HCT116 (cell line): ENCODE results near the gene KCNH3.

ENCODE experiments used
- ATF3 ChIP-seq: IDR thresholded peaks from 2 replicates; pipeline ENCODE4 v1.6.1; 2012
- EGR1 ChIP-seq: IDR thresholded peaks from 2 replicates; pipeline ENCODE4 v1.6.1; 2012; ENCODE audit warnings: low read depth
- EZH2 ChIP-seq: fragments of 200-600 bp; sonication (generic); IDR thresholded peaks from 2 replicates; pipeline ENCODE4 v1.6.1; 2017; ENCODE audit warnings: antibody characterized with exemption, mixed run types
- EZH2phosphoT487 ChIP-seq: fragments of 200-600 bp; IDR thresholded peaks from 2 replicates; pipeline ENCODE4 v1.6.1; 2018; ENCODE audit warnings: antibody characterized with exemption, borderline replicate concordance
- POLR2A ChIP-seq: IDR thresholded peaks from 2 replicates; pipeline ENCODE4 v1.7.0; 2011; ENCODE audit warnings: borderline replicate concordance; ENCODE audit not compliant: insufficient read depth, insufficient read length; ENCODE audit errors: extremely low read depth
- POLR2AphosphoS5 ChIP-seq: IDR thresholded peaks from 2 replicates; pipeline ENCODE4 v1.6.1; 2011; ENCODE audit warnings: mild to moderate bottlenecking, low read depth, low read length, moderate library complexity
- SP1 ChIP-seq: IDR thresholded peaks from 2 replicates; pipeline ENCODE4 v1.6.1; 2012; ENCODE audit warnings: low read depth
- YY1 ChIP-seq: IDR thresholded peaks from 2 replicates; pipeline ENCODE4 v1.6.1; 2011; ENCODE audit warnings: low read length, low read depth, moderate library complexity, mild to moderate bottlenecking; ENCODE audit not compliant: insufficient replicate concordance; ENCODE audit errors: extremely low read depth
- ZFX ChIP-seq: fragments of 450-650 bp; IDR thresholded peaks from 2 replicates; pipeline ENCODE4 v1.6.1; 2017
- ZNF274 ChIP-seq: fragments of 200-500 bp; sonication (Bioruptor generic); IDR thresholded peaks from 2 replicates; pipeline ENCODE4 v1.6.1; 2014; ENCODE audit warnings: mild to moderate bottlenecking, low read depth, low read length, inconsistent platforms
- TF ChIP-seq, protein P1 (sequence below), 3 experiments: fragments of 200-600 bp in 1 of 3; sonication (generic) in 1 of 3; IDR thresholded peaks in 2 of 3; conservative IDR thresholded peaks in 1 of 3; 2 replicates each; pipeline ENCODE4 v1.5.1; 2012 to 2017; ENCODE audit warnings: low read depth in 2 of 3, low read length in 2 of 3, antibody characterized with exemption in 1 of 3, borderline replicate concordance in 1 of 3, control low read depth in 1 of 3, mild to moderate bottlenecking in 1 of 3, mixed read lengths in 1 of 3, mixed run types in 1 of 3, moderate library complexity in 1 of 3; ENCODE audit not compliant: insufficient read depth in 1 of 3
- TF ChIP-seq, protein P2 (sequence below): IDR thresholded peaks from 2 replicates; pipeline ENCODE4 v1.6.1; 2012

GRCh38 chr12:49549735-49550692 is 11.2 kb downstream of the KCNH3 start:
- TF ChIP-seq, protein P1, sequence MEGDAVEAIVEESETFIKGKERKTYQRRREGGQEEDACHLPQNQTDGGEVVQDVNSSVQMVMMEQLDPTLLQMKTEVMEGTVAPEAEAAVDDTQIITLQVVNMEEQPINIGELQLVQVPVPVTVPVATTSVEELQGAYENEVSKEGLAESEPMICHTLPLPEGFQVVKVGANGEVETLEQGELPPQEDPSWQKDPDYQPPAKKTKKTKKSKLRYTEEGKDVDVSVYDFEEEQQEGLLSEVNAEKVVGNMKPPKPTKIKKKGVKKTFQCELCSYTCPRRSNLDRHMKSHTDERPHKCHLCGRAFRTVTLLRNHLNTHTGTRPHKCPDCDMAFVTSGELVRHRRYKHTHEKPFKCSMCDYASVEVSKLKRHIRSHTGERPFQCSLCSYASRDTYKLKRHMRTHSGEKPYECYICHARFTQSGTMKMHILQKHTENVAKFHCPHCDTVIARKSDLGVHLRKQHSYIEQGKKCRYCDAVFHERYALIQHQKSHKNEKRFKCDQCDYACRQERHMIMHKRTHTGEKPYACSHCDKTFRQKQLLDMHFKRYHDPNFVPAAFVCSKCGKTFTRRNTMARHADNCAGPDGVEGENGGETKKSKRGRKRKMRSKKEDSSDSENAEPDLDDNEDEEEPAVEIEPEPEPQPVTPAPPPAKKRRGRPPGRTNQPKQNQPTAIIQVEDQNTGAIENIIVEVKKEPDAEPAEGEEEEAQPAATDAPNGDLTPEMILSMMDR (IDR thresholded peaks at IDR 0.05 in 2 of 3, conservative IDR thresholded peaks at IDR 0.05 in 1 of 3; ENCODE audit: borderline replicate concordance in 1 of 3, insufficient read depth in 1 of 3, low read depth in 2 of 3, low read length in 2 of 3), result no peak
- TF ChIP-seq EGR1 (no peak), EZH2 (no peak), ZNF274 (no peak), EZH2phosphoT487 (no peak), POLR2A (no peak), SP1 (no peak), ZFX (no peak), POLR2AphosphoS5 (no peak), ATF3 (no peak), YY1 (no peak)
- TF ChIP-seq, protein P2, sequence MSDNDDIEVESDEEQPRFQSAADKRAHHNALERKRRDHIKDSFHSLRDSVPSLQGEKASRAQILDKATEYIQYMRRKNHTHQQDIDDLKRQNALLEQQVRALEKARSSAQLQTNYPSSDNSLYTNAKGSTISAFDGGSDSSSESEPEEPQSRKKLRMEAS, result no peak
